ENCODE measurements around the gene DTX1. TPM values are rescaled to one million over a fixed set of nuclear protein-coding genes. Genes with fewer than 3 reads are reported as not detected.

The DTX1 gene
- total and polyA plus RNA-seq, 4 donors = 2.1 to 33.2 (median 10.0) TPM

DNA sequence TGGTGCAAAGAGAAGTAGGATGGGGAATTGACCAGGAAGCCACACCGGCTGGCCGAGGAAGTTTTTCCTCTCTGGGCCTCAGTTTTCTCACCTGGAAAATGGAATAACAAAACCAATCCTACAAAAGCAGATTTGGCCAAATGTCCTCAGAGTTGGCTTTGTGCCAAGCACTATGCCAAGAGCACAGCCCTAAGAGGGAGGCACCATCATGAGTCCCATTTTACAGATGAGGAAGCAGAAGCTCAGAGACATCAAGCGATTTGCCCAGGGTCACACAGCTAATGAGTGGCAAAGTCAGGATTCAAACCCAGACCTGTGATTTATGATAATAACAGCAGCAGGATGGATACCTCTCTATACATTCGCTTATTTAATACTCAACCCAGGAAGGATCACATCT, 51.8 kb downstream of the DTX1 start (continued):
- TF ChIP-seq, protein P1, sequence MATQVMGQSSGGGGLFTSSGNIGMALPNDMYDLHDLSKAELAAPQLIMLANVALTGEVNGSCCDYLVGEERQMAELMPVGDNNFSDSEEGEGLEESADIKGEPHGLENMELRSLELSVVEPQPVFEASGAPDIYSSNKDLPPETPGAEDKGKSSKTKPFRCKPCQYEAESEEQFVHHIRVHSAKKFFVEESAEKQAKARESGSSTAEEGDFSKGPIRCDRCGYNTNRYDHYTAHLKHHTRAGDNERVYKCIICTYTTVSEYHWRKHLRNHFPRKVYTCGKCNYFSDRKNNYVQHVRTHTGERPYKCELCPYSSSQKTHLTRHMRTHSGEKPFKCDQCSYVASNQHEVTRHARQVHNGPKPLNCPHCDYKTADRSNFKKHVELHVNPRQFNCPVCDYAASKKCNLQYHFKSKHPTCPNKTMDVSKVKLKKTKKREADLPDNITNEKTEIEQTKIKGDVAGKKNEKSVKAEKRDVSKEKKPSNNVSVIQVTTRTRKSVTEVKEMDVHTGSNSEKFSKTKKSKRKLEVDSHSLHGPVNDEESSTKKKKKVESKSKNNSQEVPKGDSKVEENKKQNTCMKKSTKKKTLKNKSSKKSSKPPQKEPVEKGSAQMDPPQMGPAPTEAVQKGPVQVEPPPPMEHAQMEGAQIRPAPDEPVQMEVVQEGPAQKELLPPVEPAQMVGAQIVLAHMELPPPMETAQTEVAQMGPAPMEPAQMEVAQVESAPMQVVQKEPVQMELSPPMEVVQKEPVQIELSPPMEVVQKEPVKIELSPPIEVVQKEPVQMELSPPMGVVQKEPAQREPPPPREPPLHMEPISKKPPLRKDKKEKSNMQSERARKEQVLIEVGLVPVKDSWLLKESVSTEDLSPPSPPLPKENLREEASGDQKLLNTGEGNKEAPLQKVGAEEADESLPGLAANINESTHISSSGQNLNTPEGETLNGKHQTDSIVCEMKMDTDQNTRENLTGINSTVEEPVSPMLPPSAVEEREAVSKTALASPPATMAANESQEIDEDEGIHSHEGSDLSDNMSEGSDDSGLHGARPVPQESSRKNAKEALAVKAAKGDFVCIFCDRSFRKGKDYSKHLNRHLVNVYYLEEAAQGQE (IDR thresholded peaks at IDR 0.05) = no peak

DNA sequence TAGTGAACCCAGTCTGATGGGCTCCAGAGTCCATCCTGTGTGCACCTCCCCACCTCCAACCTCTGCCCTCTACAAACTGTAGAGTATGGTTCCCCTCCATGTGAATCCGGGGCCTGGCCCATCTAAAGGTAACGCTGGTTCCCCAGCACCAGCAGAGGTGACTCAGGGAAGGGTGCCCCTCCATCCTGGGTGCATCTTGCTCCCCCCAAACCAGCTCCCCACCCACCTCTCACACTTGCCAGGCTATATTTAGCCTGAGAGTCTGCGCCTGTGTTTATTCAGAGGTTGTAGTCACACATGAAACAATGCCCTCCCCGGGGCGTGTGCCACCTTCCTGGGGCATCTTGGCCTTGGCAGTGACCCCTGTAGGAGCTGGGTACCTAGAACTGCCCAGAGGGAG, 52.8 kb downstream of the DTX1 start:
- Histone ChIP-seq H3K9ac (ENCODE audit: low read depth in 1 of 2, low read length in 2 of 2) (no peak overlapping the region), H3K4me3 (ENCODE audit: low read depth in 1 of 3, low read length in 3 of 3) (no peak overlapping the region), H3K9me3 (ENCODE audit: control insufficient read depth in 4 of 4, low read length in 3 of 4) (no peaks in the 10 kb centered on the region), H3K4me1 (ENCODE audit: control insufficient read depth in 4 of 4, insufficient read depth in 4 of 4, low read length in 3 of 4) (no peaks in the 10 kb centered on the region), H3K27ac (ENCODE audit: low read depth in 1 of 2, low read length in 2 of 2) (no peak overlapping the region), H3K27me3 (ENCODE audit: control insufficient read depth in 4 of 4, insufficient read depth in 4 of 4, low read length in 3 of 4) (no peaks in the 10 kb centered on the region), H3K36me3 (ENCODE audit: control insufficient read depth in 4 of 4, insufficient read depth in 3 of 4, low read depth in 1 of 4, low read length in 3 of 4) (no peaks in the 10 kb centered on the region)
- WGBS = 91% methylated on average over 5 of the region's 5 CpGs
- TF ChIP-seq FOXA2 (IDR thresholded peaks at IDR 0.05) (no peak), SP1 (IDR thresholded peaks at IDR 0.05) (no peak), RXRA (IDR thresholded peaks at IDR 0.05) (no peak), HNF4A (conservative IDR thresholded peaks at IDR 0.05) (no peak), GABPA (IDR thresholded peaks at IDR 0.05 in 1 of 2, conservative IDR thresholded peaks at IDR 0.05 in 1 of 2) (no peak), JUND (IDR thresholded peaks at IDR 0.05) (no peak), TAF1 (conservative IDR thresholded peaks at IDR 0.05) (no peak), NR2F2 (IDR thresholded peaks at IDR 0.05) (no peak), EGR1 (IDR thresholded peaks at IDR 0.05; ENCODE audit: low read depth in 2 of 2) (no peak), RAD21 (IDR thresholded peaks at IDR 0.05) (no peak), FOXA1 (IDR thresholded peaks at IDR 0.05) (no peak)
- TF ChIP-seq, protein P2, sequence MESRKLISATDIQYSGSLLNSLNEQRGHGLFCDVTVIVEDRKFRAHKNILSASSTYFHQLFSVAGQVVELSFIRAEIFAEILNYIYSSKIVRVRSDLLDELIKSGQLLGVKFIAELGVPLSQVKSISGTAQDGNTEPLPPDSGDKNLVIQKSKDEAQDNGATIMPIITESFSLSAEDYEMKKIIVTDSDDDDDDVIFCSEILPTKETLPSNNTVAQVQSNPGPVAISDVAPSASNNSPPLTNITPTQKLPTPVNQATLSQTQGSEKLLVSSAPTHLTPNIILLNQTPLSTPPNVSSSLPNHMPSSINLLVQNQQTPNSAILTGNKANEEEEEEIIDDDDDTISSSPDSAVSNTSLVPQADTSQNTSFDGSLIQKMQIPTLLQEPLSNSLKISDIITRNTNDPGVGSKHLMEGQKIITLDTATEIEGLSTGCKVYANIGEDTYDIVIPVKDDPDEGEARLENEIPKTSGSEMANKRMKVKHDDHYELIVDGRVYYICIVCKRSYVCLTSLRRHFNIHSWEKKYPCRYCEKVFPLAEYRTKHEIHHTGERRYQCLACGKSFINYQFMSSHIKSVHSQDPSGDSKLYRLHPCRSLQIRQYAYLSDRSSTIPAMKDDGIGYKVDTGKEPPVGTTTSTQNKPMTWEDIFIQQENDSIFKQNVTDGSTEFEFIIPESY (IDR thresholded peaks at IDR 0.05) = no peak
- TF ChIP-seq, protein P3, sequence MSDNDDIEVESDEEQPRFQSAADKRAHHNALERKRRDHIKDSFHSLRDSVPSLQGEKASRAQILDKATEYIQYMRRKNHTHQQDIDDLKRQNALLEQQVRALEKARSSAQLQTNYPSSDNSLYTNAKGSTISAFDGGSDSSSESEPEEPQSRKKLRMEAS (IDR thresholded peaks at IDR 0.05) = no peak
- TF ChIP-seq, protein P4, sequence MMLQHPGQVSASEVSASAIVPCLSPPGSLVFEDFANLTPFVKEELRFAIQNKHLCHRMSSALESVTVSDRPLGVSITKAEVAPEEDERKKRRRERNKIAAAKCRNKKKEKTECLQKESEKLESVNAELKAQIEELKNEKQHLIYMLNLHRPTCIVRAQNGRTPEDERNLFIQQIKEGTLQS (IDR thresholded peaks at IDR 0.05) = no peak
- TF ChIP-seq, protein P1 (IDR thresholded peaks at IDR 0.05) = no peak
- TF ChIP-seq, protein P5, sequence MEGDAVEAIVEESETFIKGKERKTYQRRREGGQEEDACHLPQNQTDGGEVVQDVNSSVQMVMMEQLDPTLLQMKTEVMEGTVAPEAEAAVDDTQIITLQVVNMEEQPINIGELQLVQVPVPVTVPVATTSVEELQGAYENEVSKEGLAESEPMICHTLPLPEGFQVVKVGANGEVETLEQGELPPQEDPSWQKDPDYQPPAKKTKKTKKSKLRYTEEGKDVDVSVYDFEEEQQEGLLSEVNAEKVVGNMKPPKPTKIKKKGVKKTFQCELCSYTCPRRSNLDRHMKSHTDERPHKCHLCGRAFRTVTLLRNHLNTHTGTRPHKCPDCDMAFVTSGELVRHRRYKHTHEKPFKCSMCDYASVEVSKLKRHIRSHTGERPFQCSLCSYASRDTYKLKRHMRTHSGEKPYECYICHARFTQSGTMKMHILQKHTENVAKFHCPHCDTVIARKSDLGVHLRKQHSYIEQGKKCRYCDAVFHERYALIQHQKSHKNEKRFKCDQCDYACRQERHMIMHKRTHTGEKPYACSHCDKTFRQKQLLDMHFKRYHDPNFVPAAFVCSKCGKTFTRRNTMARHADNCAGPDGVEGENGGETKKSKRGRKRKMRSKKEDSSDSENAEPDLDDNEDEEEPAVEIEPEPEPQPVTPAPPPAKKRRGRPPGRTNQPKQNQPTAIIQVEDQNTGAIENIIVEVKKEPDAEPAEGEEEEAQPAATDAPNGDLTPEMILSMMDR (IDR thresholded peaks at IDR 0.05; ENCODE audit: low read depth, low read length, missing input control) = no peak
- DNase-seq (ENCODE audit: low spot score) = no peak

All from liver (tissue), 9 donors.